Prostate gland (tissue), 2 donors: ENCODE data around the gene ATP1B1. TPM values are rescaled to one million over a fixed set of nuclear protein-coding genes. Genes with fewer than 3 reads are reported as not detected.

Experiments used
- DNase-seq: peaks from one replicate; pipeline ENCODE4 v3.0.0-alpha.2; 2019; ENCODE audit warnings: low spot score
- H3K27ac ChIP-seq, 2 donors: fragments of 200-600 bp; sonication (generic); 2 replicates each; pipeline ENCODE4 v1.5.1; 2017 to 2019
- H3K27me3 ChIP-seq: fragments of 200-600 bp; sonication (generic); replicated peaks from 2 replicates; pipeline ENCODE4 v1.5.1; 2019; ENCODE audit not compliant: insufficient read depth
- H3K36me3 ChIP-seq, 2 donors: fragments of 200-600 bp; sonication (generic); 1 replicate in 1 of 2; 2 replicates in 1 of 2; pipeline versions ENCODE4 v1.5.1 to v1.8.1; 2017 to 2019
- H3K4me1 ChIP-seq: fragments of 200-600 bp; sonication (generic); replicated peaks from 2 replicates; pipeline ENCODE4 v1.5.1; 2019
- H3K4me3 ChIP-seq, 2 donors: fragments of 200-600 bp; sonication (generic); 2 replicates each; pipeline ENCODE4 v1.5.1; 2017 to 2019
- H3K9me3 ChIP-seq: fragments of 200-600 bp; sonication (generic); 2 replicates; pipeline ENCODE4 v1.5.1; 2017
- POLR2A ChIP-seq: fragments of 450-650 bp; IDR thresholded peaks from one replicate; pipeline ENCODE4 v1.6.1; 2016; ENCODE audit warnings: antibody characterized with exemption, mild to moderate bottlenecking
- POLR2AphosphoS5 ChIP-seq: sonication (generic); formaldehyde crosslinking; IDR thresholded peaks from one replicate; pipeline ENCODE4 v1.6.1; 2017; ENCODE audit warnings: antibody characterized with exemption
- WGBS: methylation state at CpG from one replicate; pipeline ENCODE4 v1.1.5; 2018; 5-methylcytosine and 5-hydroxymethylcytosine counted together
- intact Hi-C: fragments of 100-400 bp; cut with DNase I; formaldehyde crosslinking; loops from one replicate; pipeline ENCODE4 v1.14.2; 2022
- total RNA-seq, 2 donors: library from RNA; depleted of rRNA; stranded (reverse); fragments of >200 nt; gene quantifications; one replicate each; pipeline ENCODE4 v1.1.0, GENCODE V29; 2016
- TF ChIP-seq, protein P1 (sequence below), 4 experiments: fragments of 200-600 bp in 2 of 4; fragments of 450-650 bp in 2 of 4; sonication (generic) in 2 of 4; IDR thresholded peaks; 1 replicate in 3 of 4; 2 replicates in 1 of 4; pipeline ENCODE4 v1.5.1; 2016 to 2019; ENCODE audit warnings: antibody characterized with exemption in 4 of 4, mild to moderate bottlenecking in 2 of 4, moderate library complexity in 2 of 4

Gene ATP1B1
- total RNA-seq, 2 donors from 2014 or later: 59.4 to 139 TPM

DNA sequence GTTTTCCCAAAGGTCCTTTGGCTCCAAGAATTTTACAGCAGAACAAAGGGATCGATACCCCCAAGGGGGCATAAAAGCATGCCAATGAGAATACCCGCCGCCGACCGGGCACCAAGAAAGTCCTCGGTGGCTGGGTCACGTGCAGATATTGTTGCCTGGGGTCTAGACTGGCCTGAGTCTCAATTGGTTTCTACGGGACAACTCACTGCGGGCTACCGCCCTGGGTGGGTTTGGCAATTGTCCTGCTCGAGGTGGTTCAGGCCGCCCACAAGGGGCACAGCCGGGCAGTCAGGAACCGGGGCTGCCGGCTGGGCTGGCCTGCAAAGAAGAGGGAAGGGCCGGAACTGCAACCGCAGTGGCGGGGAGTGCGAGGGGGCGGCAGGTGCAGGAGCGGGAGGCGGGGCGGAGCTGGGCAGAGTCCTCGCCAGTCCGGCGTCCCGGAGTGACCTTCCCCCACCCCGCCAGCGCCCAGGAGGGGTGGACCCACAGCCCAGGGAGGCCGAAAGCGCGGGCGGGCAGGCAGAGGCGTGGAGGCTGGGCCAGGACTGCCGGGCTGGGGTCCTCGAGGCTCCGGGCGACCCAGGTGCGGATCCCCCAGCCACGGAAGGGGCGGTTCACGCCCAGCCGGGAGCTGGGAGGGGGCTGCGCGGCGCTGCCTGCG, 926 bp upstream of the ATP1B1 start:
- TF ChIP-seq, protein P1, sequence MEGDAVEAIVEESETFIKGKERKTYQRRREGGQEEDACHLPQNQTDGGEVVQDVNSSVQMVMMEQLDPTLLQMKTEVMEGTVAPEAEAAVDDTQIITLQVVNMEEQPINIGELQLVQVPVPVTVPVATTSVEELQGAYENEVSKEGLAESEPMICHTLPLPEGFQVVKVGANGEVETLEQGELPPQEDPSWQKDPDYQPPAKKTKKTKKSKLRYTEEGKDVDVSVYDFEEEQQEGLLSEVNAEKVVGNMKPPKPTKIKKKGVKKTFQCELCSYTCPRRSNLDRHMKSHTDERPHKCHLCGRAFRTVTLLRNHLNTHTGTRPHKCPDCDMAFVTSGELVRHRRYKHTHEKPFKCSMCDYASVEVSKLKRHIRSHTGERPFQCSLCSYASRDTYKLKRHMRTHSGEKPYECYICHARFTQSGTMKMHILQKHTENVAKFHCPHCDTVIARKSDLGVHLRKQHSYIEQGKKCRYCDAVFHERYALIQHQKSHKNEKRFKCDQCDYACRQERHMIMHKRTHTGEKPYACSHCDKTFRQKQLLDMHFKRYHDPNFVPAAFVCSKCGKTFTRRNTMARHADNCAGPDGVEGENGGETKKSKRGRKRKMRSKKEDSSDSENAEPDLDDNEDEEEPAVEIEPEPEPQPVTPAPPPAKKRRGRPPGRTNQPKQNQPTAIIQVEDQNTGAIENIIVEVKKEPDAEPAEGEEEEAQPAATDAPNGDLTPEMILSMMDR (IDR thresholded peaks at IDR 0.05): peak in 1 of 4 experiments; percentile 2
- TF ChIP-seq POLR2AphosphoS5 (no peak), POLR2A (no peak)
- Histone ChIP-seq H3K9me3 (no peaks in the 10 kb centered on the region), H3K27ac (peak overlapping the region; percentile 73 to 83), H3K4me3 (peak overlapping the region; percentile 64 to 78), H3K27me3 (no peaks in the 10 kb centered on the region), H3K4me1 (peaks cover 6% of the 10 kb centered on the region), H3K36me3 (no peaks in the 10 kb centered on the region)
- DNase-seq: peak; percentile 53
- WGBS: 4% methylated on average over 34 of the region's 47 CpGs
- intact Hi-C loops: loop anchor here (2.0 to 10.0 kb wide), 5 partner anchors 52 to 493 kb away; partner anchors contain the start of gene SLC19A2

DNA sequence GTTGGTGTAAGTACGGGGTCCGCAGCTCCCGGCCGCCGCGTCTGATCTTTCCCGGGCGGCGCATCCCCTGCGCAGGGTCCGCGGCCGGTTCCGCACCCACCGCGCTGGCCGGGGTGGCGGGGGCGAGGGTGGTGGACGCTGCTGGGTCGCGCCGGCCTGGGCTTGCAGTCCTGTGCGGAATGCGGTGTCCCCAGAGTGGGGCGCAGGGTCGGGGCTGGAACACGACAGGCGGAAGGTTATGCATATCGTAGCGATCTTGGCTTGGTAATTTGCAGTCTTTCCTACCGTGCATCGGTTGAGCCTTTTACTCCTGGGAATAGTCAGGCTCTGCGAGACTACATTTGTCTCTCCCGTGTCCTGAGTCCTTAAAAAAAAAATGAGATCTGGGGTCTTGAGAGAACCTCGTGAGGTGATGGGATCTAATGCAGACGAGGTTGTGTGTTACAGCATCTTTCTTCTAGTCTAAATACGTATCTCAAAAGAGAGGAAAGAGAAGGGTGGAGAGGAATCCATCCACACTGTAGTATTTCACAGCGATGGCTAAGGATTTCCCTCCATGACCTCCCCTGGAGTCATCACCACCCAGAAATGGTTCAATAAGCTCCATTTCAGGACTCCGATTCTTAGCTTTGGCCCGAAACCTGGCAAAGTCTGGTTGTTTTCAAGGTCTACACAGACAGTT, 572 bp downstream of the ATP1B1 start:
- WGBS: 2% methylated on average over 36 of the region's 41 CpGs
- TF ChIP-seq POLR2AphosphoS5: no peak
- no peak for TF ChIP-seq POLR2A
- TF ChIP-seq, protein P1 (IDR thresholded peaks at IDR 0.05): no peak
- peaks cover 0 to 2% of the 10 kb centered on the region in 2 donors for H3K36me3 ChIP-seq
- no peak for DNase-seq
- no peaks in the 10 kb centered on the region for H3K27me3 ChIP-seq
- H3K27ac ChIP-seq: peak overlapping the region; percentile 73 to 83
- H3K4me3 ChIP-seq: peak overlapping the region; percentile 64 to 78
- peaks cover 6% of the 10 kb centered on the region for H3K4me1 ChIP-seq
- intact Hi-C loops: loop anchor here (2.0 to 10.0 kb wide), 5 partner anchors 50 to 494 kb away; partner anchors contain the start of gene SLC19A2
- H3K9me3 ChIP-seq: no peaks in the 10 kb centered on the region

DNA sequence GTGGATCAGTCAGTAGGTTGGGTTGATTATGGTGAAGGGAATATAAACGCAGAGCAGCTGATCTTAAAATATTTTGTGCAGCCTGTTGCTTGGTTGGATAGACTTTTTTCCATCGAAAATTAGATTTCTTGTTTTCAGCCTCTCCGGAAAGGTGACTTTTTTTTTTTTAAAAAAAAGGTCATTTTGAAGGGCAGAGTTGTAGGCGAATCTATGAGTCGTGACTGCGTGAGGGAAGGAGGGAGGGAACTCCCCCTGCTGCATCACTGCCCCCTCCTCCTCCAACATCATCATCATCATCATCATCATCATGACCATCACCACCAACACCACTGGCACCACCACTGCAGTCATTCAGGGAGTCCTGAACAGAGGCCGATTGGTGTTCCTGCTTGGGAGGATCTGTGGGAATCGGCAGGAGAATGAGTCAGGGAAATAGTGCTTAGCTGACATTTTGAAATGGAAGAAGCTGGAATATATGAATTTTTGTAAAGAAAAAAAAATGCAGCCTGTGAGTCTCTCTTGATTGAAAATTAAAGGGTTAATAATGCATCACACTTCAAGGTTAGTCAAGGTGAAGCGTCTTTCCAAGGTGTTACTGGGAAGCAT, 1.2 kb downstream of the ATP1B1 start:
- no peaks in the 10 kb centered on the region for H3K9me3 ChIP-seq
- H3K4me3 ChIP-seq: peak overlapping the region; percentile 64 to 78
- H3K4me1 ChIP-seq: peaks cover 6% of the 10 kb centered on the region
- no peaks in the 10 kb centered on the region for H3K27me3 ChIP-seq
- intact Hi-C loops: loop anchor here (2.0 to 10.0 kb wide), 5 partner anchors 50 to 495 kb away; partner anchors contain the start of gene SLC19A2
- peak; percentile 40 for TF ChIP-seq POLR2A
- TF ChIP-seq POLR2AphosphoS5: no peak
- H3K27ac ChIP-seq: peak overlapping the region; percentile 73 to 83
- 15% methylated on average over 9 of the region's 9 CpGs for WGBS
- no peak for DNase-seq
- H3K36me3 ChIP-seq: peaks cover 0 to 2% of the 10 kb centered on the region in 2 donors

DNA sequence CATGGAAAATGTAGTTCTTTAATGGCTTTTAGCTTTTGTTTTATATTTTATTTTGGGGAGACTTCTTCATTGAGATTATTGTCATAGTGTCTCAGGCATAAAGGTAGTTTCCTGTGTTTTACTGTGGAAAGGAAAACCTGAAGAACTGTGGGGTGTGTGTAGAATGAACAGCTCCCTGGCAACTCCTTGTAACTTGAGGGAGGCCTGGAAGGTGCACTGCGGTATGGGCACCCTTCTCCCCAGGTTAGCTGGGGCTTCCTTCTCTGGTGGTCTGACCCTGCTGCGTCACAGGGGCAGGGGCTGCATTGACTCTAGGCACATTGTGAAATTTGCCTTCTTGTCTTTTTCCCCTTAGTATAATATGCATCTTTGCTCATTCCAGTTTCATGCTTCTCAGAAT, 1.7 kb downstream of the ATP1B1 start:
- 41% methylated on average over 2 of the region's 2 CpGs for WGBS
- no peak for DNase-seq
- TF ChIP-seq POLR2A (no peak), POLR2AphosphoS5 (no peak)
- TF ChIP-seq, protein P1 (IDR thresholded peaks at IDR 0.05): no peak
- peaks cover 0 to 2% of the 10 kb centered on the region in 2 donors for H3K36me3 ChIP-seq
- intact Hi-C loops: loop anchor here (5.0 to 10.0 kb wide), 4 partner anchors 49 to 471 kb away; partner anchors contain the start of gene SLC19A2
- no peaks in the 10 kb centered on the region for H3K27me3 ChIP-seq
- H3K4me1 ChIP-seq: peaks cover 6% of the 10 kb centered on the region
- peak overlapping the region; percentile 64 to 78 for H3K4me3 ChIP-seq
- H3K27ac ChIP-seq: peak overlapping the region; percentile 73 to 83
- H3K9me3 ChIP-seq: no peaks in the 10 kb centered on the region
